HEK293 (cell line): ENCODE results near the gene PIF1.

ENCODE experiments used
- GFI1B ChIP-seq: fragments of 450-650 bp; formaldehyde crosslinking; IDR thresholded peaks from 2 replicates; pipeline ENCODE4 v1.5.1; 2016; ENCODE audit warnings: missing biosample characterization, missing genetic modification characterization
- KLF7 ChIP-seq: fragments of 450-650 bp; formaldehyde crosslinking; IDR thresholded peaks from 2 replicates; pipeline ENCODE4 v1.5.1; 2016; ENCODE audit warnings: missing biosample characterization, missing genetic modification characterization, borderline replicate concordance
- PRDM4 ChIP-seq: fragments of 450-650 bp; formaldehyde crosslinking; IDR thresholded peaks from 2 replicates; pipeline ENCODE4 v1.5.1; 2017; ENCODE audit warnings: missing biosample characterization, missing genetic modification characterization
- RBAK ChIP-seq: fragments of 450-650 bp; formaldehyde crosslinking; IDR thresholded peaks from 2 replicates; pipeline ENCODE4 v1.5.1; 2016; ENCODE audit warnings: missing biosample characterization, missing genetic modification characterization
- WT1 ChIP-seq: fragments of 450-650 bp; formaldehyde crosslinking; IDR thresholded peaks from 2 replicates; pipeline ENCODE4 v1.5.1; 2016; ENCODE audit warnings: missing biosample characterization, missing genetic modification characterization
- ZBTB21 ChIP-seq: fragments of 450-650 bp; formaldehyde crosslinking; IDR thresholded peaks from 2 replicates; pipeline ENCODE4 v1.5.1; 2017; ENCODE audit warnings: missing biosample characterization, missing genetic modification characterization
- ZBTB7A ChIP-seq: fragments of 450-650 bp; formaldehyde crosslinking; IDR thresholded peaks from 2 replicates; pipeline ENCODE4 v1.5.1; 2016; ENCODE audit warnings: low read depth, missing biosample characterization, missing genetic modification characterization
- ZNF114 ChIP-seq: fragments of 450-650 bp; formaldehyde crosslinking; IDR thresholded peaks from 2 replicates; pipeline ENCODE4 v1.5.0; 2017; ENCODE audit warnings: missing biosample characterization, missing genetic modification characterization
- ZNF2 ChIP-seq: fragments of 450-650 bp; formaldehyde crosslinking; IDR thresholded peaks from 2 replicates; pipeline ENCODE4 v1.5.1; 2016; ENCODE audit warnings: missing biosample characterization, missing genetic modification characterization
- ZNF221 ChIP-seq: fragments of 450-650 bp; formaldehyde crosslinking; IDR thresholded peaks from 2 replicates; pipeline ENCODE4 v1.5.1; 2017; ENCODE audit warnings: missing biosample characterization, missing genetic modification characterization, borderline replicate concordance
- ZNF302 ChIP-seq: fragments of 450-650 bp; formaldehyde crosslinking; IDR thresholded peaks from 2 replicates; pipeline ENCODE4 v1.5.1; 2016; ENCODE audit warnings: missing biosample characterization, missing genetic modification characterization, low read depth
- ZNF529 ChIP-seq: fragments of 450-650 bp; formaldehyde crosslinking; IDR thresholded peaks from 2 replicates; pipeline ENCODE4 v1.5.1; 2017; ENCODE audit warnings: missing genetic modification characterization, missing biosample characterization; ENCODE audit not compliant: insufficient replicate concordance
- ZNF658 ChIP-seq: fragments of 450-650 bp; formaldehyde crosslinking; IDR thresholded peaks from 2 replicates; pipeline ENCODE4; 2016; ENCODE audit warnings: missing biosample characterization, missing genetic modification characterization
- ZNF677 ChIP-seq: fragments of 450-650 bp; IDR thresholded peaks from 2 replicates; pipeline ENCODE4 v1.5.0; 2018; ENCODE audit warnings: missing biosample characterization, mild to moderate bottlenecking, missing genetic modification characterization, moderate library complexity
- ZNF785 ChIP-seq: fragments of 450-650 bp; formaldehyde crosslinking; IDR thresholded peaks from 2 replicates; pipeline ENCODE4 v1.5.1; 2016; ENCODE audit warnings: missing biosample characterization, missing genetic modification characterization
- TF ChIP-seq, protein P1 (sequence below): fragments of 450-650 bp; formaldehyde crosslinking; IDR thresholded peaks from 2 replicates; pipeline ENCODE4 v1.5.1; 2016; ENCODE audit warnings: missing biosample characterization, missing genetic modification characterization
- TF ChIP-seq, protein P2 (sequence below): fragments of 450-650 bp; formaldehyde crosslinking; IDR thresholded peaks from 2 replicates; pipeline ENCODE4 v1.5.1; 2016; ENCODE audit warnings: missing biosample characterization, missing genetic modification characterization
- TF ChIP-seq, protein P3 (sequence below): fragments of 450-650 bp; IDR thresholded peaks from 2 replicates; pipeline ENCODE4 v1.5.1; 2018; ENCODE audit warnings: missing biosample characterization, missing genetic modification characterization
- TF ChIP-seq, protein P4 (sequence below): fragments of 450-650 bp; formaldehyde crosslinking; IDR thresholded peaks from 2 replicates; pipeline ENCODE4 v1.5.1; 2016; ENCODE audit warnings: missing biosample characterization, missing genetic modification characterization
- TF ChIP-seq, protein P5 (sequence below): fragments of 450-650 bp; formaldehyde crosslinking; IDR thresholded peaks from 2 replicates; pipeline ENCODE4 v1.5.1; 2016; ENCODE audit warnings: missing biosample characterization, missing genetic modification characterization
- TF ChIP-seq, protein P6 (sequence below): fragments of 450-650 bp; formaldehyde crosslinking; IDR thresholded peaks from 2 replicates; pipeline ENCODE4 v1.5.1; 2016; ENCODE audit warnings: missing biosample characterization, missing genetic modification characterization
- TF ChIP-seq, protein P7 (sequence below): fragments of 450-650 bp; formaldehyde crosslinking; conservative IDR thresholded peaks from 2 replicates; pipeline ENCODE4 v1.5.1; 2016; ENCODE audit warnings: low read depth, missing biosample characterization, missing genetic modification characterization
- TF ChIP-seq, protein P8 (sequence below): fragments of 450-650 bp; formaldehyde crosslinking; IDR thresholded peaks from 2 replicates; pipeline ENCODE4 v1.5.1; 2017; ENCODE audit warnings: missing biosample characterization, mild to moderate bottlenecking, missing genetic modification characterization, moderate library complexity

The PIF1 gene

DNA sequence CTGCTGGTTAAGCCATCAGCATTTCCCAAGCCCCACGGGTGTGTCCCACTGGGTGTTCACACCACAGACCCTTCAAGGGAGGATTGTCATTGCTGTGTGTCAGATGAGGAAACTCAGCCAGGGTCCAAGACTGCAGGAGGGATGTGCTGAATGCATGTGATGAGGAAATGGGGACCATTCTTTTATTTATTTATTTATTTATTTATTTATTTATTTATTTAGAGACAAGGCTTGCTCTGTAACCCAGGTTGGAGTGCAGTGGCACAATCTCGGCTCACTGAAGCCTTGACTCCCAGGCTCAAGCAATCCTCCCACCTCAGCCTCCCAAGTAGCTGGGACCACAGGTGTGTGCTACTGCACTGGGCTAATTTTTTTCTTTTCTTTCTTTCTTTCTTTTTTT lies 20.8 kb downstream of the PIF1 start (continued):
- TF ChIP-seq, protein P1, sequence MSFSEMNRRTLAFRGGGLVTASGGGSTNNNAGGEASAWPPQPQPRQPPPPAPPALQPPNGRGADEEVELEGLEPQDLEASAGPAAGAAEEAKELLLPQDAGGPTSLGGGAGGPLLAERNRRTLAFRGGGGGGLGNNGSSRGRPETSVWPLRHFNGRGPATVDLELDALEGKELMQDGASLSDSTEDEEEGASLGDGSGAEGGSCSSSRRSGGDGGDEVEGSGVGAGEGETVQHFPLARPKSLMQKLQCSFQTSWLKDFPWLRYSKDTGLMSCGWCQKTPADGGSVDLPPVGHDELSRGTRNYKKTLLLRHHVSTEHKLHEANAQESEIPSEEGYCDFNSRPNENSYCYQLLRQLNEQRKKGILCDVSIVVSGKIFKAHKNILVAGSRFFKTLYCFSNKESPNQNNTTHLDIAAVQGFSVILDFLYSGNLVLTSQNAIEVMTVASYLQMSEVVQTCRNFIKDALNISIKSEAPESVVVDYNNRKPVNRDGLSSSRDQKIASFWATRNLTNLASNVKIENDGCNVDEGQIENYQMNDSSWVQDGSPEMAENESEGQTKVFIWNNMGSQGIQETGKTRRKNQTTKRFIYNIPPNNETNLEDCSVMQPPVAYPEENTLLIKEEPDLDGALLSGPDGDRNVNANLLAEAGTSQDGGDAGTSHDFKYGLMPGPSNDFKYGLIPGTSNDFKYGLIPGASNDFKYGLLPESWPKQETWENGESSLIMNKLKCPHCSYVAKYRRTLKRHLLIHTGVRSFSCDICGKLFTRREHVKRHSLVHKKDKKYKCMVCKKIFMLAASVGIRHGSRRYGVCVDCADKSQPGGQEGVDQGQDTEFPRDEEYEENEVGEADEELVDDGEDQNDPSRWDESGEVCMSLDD: no peak
- TF ChIP-seq, protein P2, sequence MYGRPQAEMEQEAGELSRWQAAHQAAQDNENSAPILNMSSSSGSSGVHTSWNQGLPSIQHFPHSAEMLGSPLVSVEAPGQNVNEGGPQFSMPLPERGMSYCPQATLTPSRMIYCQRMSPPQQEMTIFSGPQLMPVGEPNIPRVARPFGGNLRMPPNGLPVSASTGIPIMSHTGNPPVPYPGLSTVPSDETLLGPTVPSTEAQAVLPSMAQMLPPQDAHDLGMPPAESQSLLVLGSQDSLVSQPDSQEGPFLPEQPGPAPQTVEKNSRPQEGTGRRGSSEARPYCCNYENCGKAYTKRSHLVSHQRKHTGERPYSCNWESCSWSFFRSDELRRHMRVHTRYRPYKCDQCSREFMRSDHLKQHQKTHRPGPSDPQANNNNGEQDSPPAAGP: no peak
- TF ChIP-seq ZBTB21 (0 out of 2 replicates have a peak, but pooled peaks have one; percentile 45), ZNF2 (tag by site-specific recombination) (no peak), PRDM4 (no peak), ZNF785 (no peak), ZNF302 (tag by site-specific recombination) (no peak), WT1 (tag by site-specific recombination) (no peak), ZNF529 (tag by site-specific recombination) (no peak), ZBTB7A (tag by site-specific recombination) (no peak), KLF7 (tag by site-specific recombination) (no peak), GFI1B (tag by site-specific recombination) (peak; percentile 23; the same call in 1 of the 2 replicates), ZNF658 (tag by site-specific recombination) (no peak), RBAK (no peak), ZNF677 (tag by site-specific recombination) (no peak), ZNF114 (tag by site-specific recombination) (no peak), ZNF221 (tag by site-specific recombination) (no peak)
- TF ChIP-seq, protein P3, sequence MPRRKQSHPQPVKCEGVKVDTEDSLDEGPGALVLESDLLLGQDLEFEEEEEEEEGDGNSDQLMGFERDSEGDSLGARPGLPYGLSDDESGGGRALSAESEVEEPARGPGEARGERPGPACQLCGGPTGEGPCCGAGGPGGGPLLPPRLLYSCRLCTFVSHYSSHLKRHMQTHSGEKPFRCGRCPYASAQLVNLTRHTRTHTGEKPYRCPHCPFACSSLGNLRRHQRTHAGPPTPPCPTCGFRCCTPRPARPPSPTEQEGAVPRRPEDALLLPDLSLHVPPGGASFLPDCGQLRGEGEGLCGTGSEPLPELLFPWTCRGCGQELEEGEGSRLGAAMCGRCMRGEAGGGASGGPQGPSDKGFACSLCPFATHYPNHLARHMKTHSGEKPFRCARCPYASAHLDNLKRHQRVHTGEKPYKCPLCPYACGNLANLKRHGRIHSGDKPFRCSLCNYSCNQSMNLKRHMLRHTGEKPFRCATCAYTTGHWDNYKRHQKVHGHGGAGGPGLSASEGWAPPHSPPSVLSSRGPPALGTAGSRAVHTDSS (tag by site-specific recombination): no peak
- TF ChIP-seq, protein P4, sequence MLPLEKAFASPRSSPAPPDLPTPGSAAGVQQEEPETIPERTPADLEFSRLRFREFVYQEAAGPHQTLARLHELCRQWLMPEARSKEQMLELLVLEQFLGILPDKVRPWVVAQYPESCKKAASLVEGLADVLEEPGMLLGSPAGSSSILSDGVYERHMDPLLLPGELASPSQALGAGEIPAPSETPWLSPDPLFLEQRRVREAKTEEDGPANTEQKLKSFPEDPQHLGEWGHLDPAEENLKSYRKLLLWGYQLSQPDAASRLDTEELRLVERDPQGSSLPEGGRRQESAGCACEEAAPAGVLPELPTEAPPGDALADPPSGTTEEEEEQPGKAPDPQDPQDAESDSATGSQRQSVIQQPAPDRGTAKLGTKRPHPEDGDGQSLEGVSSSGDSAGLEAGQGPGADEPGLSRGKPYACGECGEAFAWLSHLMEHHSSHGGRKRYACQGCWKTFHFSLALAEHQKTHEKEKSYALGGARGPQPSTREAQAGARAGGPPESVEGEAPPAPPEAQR: no peak
- TF ChIP-seq, protein P5, sequence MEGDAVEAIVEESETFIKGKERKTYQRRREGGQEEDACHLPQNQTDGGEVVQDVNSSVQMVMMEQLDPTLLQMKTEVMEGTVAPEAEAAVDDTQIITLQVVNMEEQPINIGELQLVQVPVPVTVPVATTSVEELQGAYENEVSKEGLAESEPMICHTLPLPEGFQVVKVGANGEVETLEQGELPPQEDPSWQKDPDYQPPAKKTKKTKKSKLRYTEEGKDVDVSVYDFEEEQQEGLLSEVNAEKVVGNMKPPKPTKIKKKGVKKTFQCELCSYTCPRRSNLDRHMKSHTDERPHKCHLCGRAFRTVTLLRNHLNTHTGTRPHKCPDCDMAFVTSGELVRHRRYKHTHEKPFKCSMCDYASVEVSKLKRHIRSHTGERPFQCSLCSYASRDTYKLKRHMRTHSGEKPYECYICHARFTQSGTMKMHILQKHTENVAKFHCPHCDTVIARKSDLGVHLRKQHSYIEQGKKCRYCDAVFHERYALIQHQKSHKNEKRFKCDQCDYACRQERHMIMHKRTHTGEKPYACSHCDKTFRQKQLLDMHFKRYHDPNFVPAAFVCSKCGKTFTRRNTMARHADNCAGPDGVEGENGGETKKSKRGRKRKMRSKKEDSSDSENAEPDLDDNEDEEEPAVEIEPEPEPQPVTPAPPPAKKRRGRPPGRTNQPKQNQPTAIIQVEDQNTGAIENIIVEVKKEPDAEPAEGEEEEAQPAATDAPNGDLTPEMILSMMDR (tag by site-specific recombination): no peak
- TF ChIP-seq, protein P6, sequence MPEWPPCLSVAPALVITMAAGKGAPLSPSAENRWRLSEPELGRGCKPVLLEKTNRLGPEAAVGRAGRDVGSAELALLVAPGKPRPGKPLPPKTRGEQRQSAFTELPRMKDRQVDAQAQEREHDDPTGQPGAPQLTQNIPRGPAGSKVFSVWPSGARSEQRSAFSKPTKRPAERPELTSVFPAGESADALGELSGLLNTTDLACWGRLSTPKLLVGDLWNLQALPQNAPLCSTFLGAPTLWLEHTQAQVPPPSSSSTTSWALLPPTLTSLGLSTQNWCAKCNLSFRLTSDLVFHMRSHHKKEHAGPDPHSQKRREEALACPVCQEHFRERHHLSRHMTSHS (tag by site-specific recombination): no peak
- TF ChIP-seq, protein P7, sequence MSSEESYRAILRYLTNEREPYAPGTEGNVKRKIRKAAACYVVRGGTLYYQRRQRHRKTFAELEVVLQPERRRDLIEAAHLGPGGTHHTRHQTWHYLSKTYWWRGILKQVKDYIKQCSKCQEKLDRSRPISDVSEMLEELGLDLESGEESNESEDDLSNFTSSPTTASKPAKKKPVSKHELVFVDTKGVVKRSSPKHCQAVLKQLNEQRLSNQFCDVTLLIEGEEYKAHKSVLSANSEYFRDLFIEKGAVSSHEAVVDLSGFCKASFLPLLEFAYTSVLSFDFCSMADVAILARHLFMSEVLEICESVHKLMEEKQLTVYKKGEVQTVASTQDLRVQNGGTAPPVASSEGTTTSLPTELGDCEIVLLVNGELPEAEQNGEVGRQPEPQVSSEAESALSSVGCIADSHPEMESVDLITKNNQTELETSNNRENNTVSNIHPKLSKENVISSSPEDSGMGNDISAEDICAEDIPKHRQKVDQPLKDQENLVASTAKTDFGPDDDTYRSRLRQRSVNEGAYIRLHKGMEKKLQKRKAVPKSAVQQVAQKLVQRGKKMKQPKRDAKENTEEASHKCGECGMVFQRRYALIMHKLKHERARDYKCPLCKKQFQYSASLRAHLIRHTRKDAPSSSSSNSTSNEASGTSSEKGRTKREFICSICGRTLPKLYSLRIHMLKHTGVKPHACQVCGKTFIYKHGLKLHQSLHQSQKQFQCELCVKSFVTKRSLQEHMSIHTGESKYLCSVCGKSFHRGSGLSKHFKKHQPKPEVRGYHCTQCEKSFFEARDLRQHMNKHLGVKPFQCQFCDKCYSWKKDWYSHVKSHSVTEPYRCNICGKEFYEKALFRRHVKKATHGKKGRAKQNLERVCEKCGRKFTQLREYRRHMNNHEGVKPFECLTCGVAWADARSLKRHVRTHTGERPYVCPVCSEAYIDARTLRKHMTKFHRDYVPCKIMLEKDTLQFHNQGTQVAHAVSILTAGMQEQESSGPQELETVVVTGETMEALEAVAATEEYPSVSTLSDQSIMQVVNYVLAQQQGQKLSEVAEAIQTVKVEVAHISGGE (tag by site-specific recombination): peak; percentile 69
- TF ChIP-seq, protein P8, sequence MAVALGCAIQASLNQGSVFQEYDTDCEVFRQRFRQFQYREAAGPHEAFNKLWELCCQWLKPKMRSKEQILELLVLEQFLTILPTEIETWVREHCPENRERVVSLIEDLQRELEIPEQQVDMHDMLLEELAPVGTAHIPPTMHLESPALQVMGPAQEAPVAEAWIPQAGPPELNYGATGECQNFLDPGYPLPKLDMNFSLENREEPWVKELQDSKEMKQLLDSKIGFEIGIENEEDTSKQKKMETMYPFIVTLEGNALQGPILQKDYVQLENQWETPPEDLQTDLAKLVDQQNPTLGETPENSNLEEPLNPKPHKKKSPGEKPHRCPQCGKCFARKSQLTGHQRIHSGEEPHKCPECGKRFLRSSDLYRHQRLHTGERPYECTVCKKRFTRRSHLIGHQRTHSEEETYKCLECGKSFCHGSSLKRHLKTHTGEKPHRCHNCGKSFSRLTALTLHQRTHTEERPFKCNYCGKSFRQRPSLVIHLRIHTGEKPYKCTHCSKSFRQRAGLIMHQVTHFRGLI (tag by site-specific recombination): no peak
